PFSK-1 (cell line): ENCODE measurements around the gene STARD8.

Experiments
- FOXP2 ChIP-seq: optimal IDR thresholded peaks from 2 replicates; pipeline ENCODE3; 2011; ENCODE audit warnings: borderline replicate concordance, control low read depth, inconsistent platforms; ENCODE audit not compliant: insufficient read depth; ENCODE audit errors: extremely low read length, extremely low read depth
- POLR2AphosphoS5 ChIP-seq: IDR thresholded peaks from 2 replicates; pipeline ENCODE4 v1.6.1; 2012; ENCODE audit warnings: low read depth, mild to moderate bottlenecking, control low read depth, low read length, moderate library complexity
- REST ChIP-seq, 2 experiments: IDR thresholded peaks; 2 replicates each; pipeline versions ENCODE4 v1.6.1 to v1.8.0; 2011 to 2012; ENCODE audit warnings: low read depth in 2 of 2, low read length in 2 of 2, control low read depth in 1 of 2, inconsistent platforms in 1 of 2, mild to moderate bottlenecking in 1 of 2, moderate library complexity in 1 of 2; ENCODE audit not compliant: insufficient read depth in 1 of 2
- SIN3A ChIP-seq: IDR thresholded peaks from 2 replicates; pipeline ENCODE4 v1.6.1; 2012; ENCODE audit warnings: mild to moderate bottlenecking, low read length, moderate library complexity, borderline replicate concordance; ENCODE audit not compliant: insufficient read depth
- TAF1 ChIP-seq: IDR thresholded peaks from 2 replicates; pipeline ENCODE4 v1.6.1; 2012; ENCODE audit warnings: low read length, control low read depth, borderline replicate concordance; ENCODE audit not compliant: insufficient read depth

STARD8 gene

GRCh38 chrX:68753218-68753617 is 105.8 kb downstream of the STARD8 start:
- no peak for TF ChIP-seq SIN3A
- TF ChIP-seq REST (IDR thresholded peaks at IDR 0.05; ENCODE audit: insufficient read depth in 1 of 2, low read depth in 2 of 2, low read length in 2 of 2), result no peak
- TF ChIP-seq TAF1, result no peak
- TF ChIP-seq FOXP2, result no peak
- no peak for TF ChIP-seq POLR2AphosphoS5

- TF ChIP-seq REST (IDR thresholded peaks at IDR 0.05; ENCODE audit: insufficient read depth in 1 of 2, low read depth in 2 of 2, low read length in 2 of 2) (no peak), FOXP2 (no peak), POLR2AphosphoS5 (no peak), TAF1 (no peak), SIN3A (no peak)
Observed at GRCh38 chrX:68754406-68754805, 106.9 kb downstream of the STARD8 start.

GRCh38 chrX:68755616-68756125 is 108.2 kb downstream of the STARD8 start:
- TF ChIP-seq FOXP2 (no peak), REST (IDR thresholded peaks at IDR 0.05; ENCODE audit: insufficient read depth in 1 of 2, low read depth in 2 of 2, low read length in 2 of 2) (no peak), SIN3A (no peak), TAF1 (no peak), POLR2AphosphoS5 (no peak)

- TF ChIP-seq TAF1 (no peak), FOXP2 (no peak), REST (IDR thresholded peaks at IDR 0.05; ENCODE audit: insufficient read depth in 1 of 2, low read depth in 2 of 2, low read length in 2 of 2) (no peak), POLR2AphosphoS5 (no peak), SIN3A (no peak)
Observed at GRCh38 chrX:68757331-68757730, 109.9 kb downstream of the STARD8 start.

GRCh38 chrX:68757731-68758130 is 110.3 kb downstream of the STARD8 start:
- TF ChIP-seq TAF1 (no peak), POLR2AphosphoS5 (no peak), REST (IDR thresholded peaks at IDR 0.05; ENCODE audit: insufficient read depth in 1 of 2, low read depth in 2 of 2, low read length in 2 of 2) (no peak), FOXP2 (no peak), SIN3A (no peak)
